SK-N-SH (cell line): ENCODE results near the gene RNGTT.

Experiments used
- CTCF ChIP-seq: fragments of 200-600 bp; sonication (generic); IDR thresholded peaks from 2 replicates; pipeline ENCODE4 v1.6.1; 2017; ENCODE audit warnings: antibody characterized with exemption, mild to moderate bottlenecking, moderate library complexity
- EP300 ChIP-seq, 2 experiments: IDR thresholded peaks; 2 replicates each; pipeline versions ENCODE4 v1.4.0 to v1.6.1; 2012; ENCODE audit warnings: borderline replicate concordance in 1 of 2, low read depth in 1 of 2, low read length in 1 of 2
- POLR2AphosphoS5 ChIP-seq: IDR thresholded peaks from 2 replicates; pipeline ENCODE4 v1.6.1; 2012; ENCODE audit warnings: low read depth, low read length
- SIN3A ChIP-seq: IDR thresholded peaks from 2 replicates; pipeline ENCODE4 v1.6.1; 2012; ENCODE audit warnings: low read depth, mild to moderate bottlenecking, low read length, moderate library complexity, borderline replicate concordance
- YY1 ChIP-seq: IDR thresholded peaks from 2 replicates; pipeline ENCODE4 v1.4.0; 2012; ENCODE audit warnings: low read depth, mild to moderate bottlenecking

- TF ChIP-seq EP300 (IDR thresholded peaks at IDR 0.05; ENCODE audit: borderline replicate concordance in 1 of 2, low read depth in 1 of 2, low read length in 1 of 2), result no peak
- TF ChIP-seq SIN3A, result no peak
- TF ChIP-seq YY1, result no peak
- no peak for TF ChIP-seq CTCF
- TF ChIP-seq POLR2AphosphoS5, result no peak
These were observed 203.3 kb downstream of the RNGTT start for GRCh38 chr6:88760091-88760490.
